ENCODE data around the gene BATF. TPM values are rescaled to one million over a fixed set of nuclear protein-coding genes. Genes with fewer than 3 reads are reported as not detected.

The BATF gene
- total and polyA plus RNA-seq, 5 donors from 2014 or later: 50.7 to 119 (median 104) TPM

DNA sequence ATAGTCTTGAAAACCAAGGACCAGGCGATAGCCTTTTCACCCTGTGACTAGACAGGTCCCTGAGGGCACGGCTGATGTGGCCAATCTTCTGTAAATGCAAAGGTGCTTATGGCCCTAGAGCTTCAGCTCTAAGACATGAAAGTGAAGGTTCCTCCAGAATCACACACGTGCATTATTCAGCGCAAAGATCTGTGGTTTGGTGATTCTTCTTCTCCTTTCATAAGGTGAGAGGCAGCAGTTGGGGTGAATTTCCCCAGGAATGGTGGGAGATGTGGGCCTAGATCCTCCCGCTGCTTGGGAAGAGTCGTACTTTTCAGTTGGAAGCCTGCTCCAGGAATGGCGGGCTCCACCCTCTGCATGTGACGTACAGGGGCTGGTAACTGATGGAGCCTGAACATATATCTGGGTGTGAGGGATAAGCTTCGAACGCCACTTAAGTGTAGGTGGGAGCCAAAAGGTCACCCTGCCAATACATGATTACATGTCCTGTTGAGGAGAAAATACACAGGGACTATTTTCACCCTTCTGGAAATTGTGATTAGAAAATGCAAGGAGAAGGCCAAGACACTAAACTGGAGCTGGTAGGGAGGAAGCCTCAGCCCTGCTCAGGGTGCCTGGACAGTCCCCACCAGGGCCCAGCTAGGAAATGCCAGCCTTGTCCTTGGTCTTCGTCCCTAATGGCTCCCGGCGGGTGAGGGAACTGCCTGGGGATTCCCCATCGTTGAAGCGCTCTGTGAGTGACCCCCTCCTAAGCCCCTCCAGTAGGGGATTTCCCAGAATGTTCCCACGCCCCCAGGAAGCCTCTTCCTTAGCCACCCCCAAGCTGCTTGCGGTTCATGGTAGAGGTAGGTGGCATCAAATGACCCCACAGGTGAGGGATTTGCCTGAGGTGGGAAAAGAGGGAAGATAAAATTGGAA, 17.6 kb downstream of the BATF start:
- Histone ChIP-seq H3K4me1 (ENCODE audit: control insufficient read depth, insufficient read depth, low read length, poor library complexity, severe bottlenecking) (peaks cover 83% of the 10 kb centered on the region), H3K9me3 (ENCODE audit: control insufficient read depth in 2 of 2, low read length in 2 of 2) (no peaks in the 10 kb centered on the region), H3K27me3 (ENCODE audit: control insufficient read depth, insufficient read depth, low read length) (no peaks in the 10 kb centered on the region), H3K36me3 (ENCODE audit: control insufficient read depth, insufficient read depth, low read length) (peaks cover 14% of the 10 kb centered on the region), H3K4me3 (ENCODE audit: low read depth, low read length) (peak overlapping the region; percentile 58), H3K27ac (ENCODE audit: insufficient read depth, low read length, poor library complexity, severe bottlenecking) (peak overlapping the region; percentile 96)
- peak in 2 of 3 donors; percentile 59 to 61 for DNase-seq
- H3K27me3 Mint-ChIP-seq: peaks cover 4% of the 10 kb centered on the region
- H3K4me3 Mint-ChIP-seq: peak overlapping the region; percentile 78 to 89 (median 82)
- peaks cover 15 to 80% (median 65%) of the 10 kb centered on the region in 4 donors for H3K4me1 Mint-ChIP-seq
- H3K9me3 Mint-ChIP-seq: no peaks in the 10 kb centered on the region
- H3K27ac Mint-ChIP-seq: peak overlapping the region; percentile 92 to 99 (median 98)
- H3K36me3 Mint-ChIP-seq: peaks cover 11% of the 10 kb centered on the region
- ATAC-seq (ENCODE audit: low read depth in 2 of 2): peak; percentile 11 to 17

DNA sequence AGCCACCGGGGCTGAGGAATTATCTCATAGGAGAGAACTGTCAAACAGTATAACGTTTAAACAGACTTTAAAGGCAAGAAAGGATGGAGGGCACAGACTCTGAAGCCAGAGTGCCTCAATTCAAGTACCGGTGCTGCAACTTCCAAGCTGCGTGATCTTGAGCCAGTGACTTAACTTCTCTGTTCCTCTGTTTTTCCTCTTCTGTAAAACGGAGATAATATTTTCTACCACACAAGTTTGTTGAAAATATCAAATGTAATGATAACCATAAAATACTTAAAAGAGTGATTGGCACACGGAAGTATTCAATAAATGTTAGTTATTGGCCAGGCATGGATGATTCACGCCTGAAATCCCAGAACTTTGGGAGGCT, 18.2 kb downstream of the BATF start:
- H3K27ac Mint-ChIP-seq: peak overlapping the region; percentile 92 to 99 (median 98)
- peak overlapping the region; percentile 96 for H3K27ac ChIP-seq (ENCODE audit: insufficient read depth, low read length, poor library complexity, severe bottlenecking)
- peaks cover 83% of the 10 kb centered on the region for H3K4me1 ChIP-seq (ENCODE audit: control insufficient read depth, insufficient read depth, low read length, poor library complexity, severe bottlenecking)
- ATAC-seq (ENCODE audit: low read depth in 2 of 2) (no peak), DNase-seq (no peak)
- peak overlapping the region; percentile 52 to 89 (median 82) for H3K4me3 Mint-ChIP-seq
- peaks cover 12 to 81% (median 62%) of the 10 kb centered on the region in 4 donors for H3K4me1 Mint-ChIP-seq
- peaks cover 11% of the 10 kb centered on the region for H3K36me3 Mint-ChIP-seq
- no peaks in the 10 kb centered on the region for H3K9me3 Mint-ChIP-seq
- peak overlapping the region; percentile 37 for H3K4me3 ChIP-seq (ENCODE audit: low read depth, low read length)
- no peaks in the 10 kb centered on the region for H3K9me3 ChIP-seq (ENCODE audit: control insufficient read depth in 2 of 2, low read length in 2 of 2)
- no peaks in the 10 kb centered on the region for H3K27me3 ChIP-seq (ENCODE audit: control insufficient read depth, insufficient read depth, low read length)
- H3K36me3 ChIP-seq (ENCODE audit: control insufficient read depth, insufficient read depth, low read length): peaks cover 12% of the 10 kb centered on the region
- H3K27me3 Mint-ChIP-seq: peaks cover 4% of the 10 kb centered on the region

DNA sequence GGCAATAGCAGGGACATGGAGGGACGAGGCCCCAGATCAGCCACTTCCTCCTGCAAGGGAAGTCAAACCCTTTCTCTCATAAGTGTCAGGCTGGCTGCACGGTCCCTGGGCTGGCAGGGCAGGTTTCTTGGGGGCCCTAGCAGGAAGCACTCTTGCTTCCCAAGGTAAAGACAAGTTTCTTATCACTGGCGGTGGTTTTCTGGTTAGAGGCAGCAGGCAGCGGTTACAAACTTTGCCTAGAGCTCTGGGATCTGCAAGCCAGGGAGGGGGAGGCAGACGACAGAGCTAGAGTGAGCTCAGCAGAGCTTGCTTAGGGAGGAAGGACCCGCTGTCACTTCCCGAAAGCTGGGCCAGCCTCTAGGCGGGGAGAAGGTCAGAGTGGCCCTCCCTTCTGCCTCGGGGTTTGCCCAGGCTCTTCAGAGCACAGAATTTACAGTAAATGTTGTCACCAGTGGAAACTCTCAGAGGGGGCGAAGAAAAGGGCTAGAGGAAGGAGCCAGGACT, 20.4 kb downstream of the BATF start:
- H3K4me1 Mint-ChIP-seq: peaks cover 6 to 81% (median 54%) of the 10 kb centered on the region in 4 donors
- no peaks in the 10 kb centered on the region for H3K9me3 Mint-ChIP-seq
- peaks cover 70% of the 10 kb centered on the region for H3K4me1 ChIP-seq (ENCODE audit: control insufficient read depth, insufficient read depth, low read length, poor library complexity, severe bottlenecking)
- DNase-seq (peak; percentile 56 to 72 (median 59)), ATAC-seq (ENCODE audit: low read depth in 2 of 2) (peak; percentile 78 to 79)
- peaks cover 14% of the 10 kb centered on the region for H3K36me3 Mint-ChIP-seq
- H3K27me3 Mint-ChIP-seq: peaks cover 4% of the 10 kb centered on the region
- H3K36me3 ChIP-seq (ENCODE audit: control insufficient read depth, insufficient read depth, low read length): peaks cover 17% of the 10 kb centered on the region
- peak overlapping the region; percentile 75 for H3K4me3 ChIP-seq (ENCODE audit: low read depth, low read length)
- H3K9me3 ChIP-seq (ENCODE audit: control insufficient read depth in 2 of 2, low read length in 2 of 2): no peaks in the 10 kb centered on the region
- H3K4me3 Mint-ChIP-seq: peak overlapping the region; percentile 87 to 95 (median 88)
- H3K27ac Mint-ChIP-seq: peak overlapping the region; percentile 92 to 99 (median 98)
- H3K27me3 ChIP-seq (ENCODE audit: control insufficient read depth, insufficient read depth, low read length): no peaks in the 10 kb centered on the region
- H3K27ac ChIP-seq (ENCODE audit: insufficient read depth, low read length, poor library complexity, severe bottlenecking): peak overlapping the region; percentile 96

DNA sequence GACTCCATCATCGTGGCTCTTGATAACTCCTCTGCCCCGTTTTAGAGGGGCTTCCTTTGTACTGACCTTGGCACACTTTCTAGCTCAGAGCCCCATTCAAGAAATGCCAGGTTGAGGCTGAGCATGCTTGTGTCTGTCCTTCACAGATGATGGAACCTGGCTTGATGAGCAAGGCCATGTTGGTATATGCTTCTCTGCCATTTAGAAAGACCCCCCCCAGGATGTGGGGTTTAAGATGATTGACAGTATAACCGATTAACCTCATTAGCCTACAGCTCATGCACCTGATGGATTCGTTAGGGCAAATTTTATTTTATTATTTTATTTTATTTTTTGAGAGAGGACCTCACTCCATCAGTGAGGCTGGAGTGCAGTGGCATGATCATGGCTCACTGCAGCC, 21.0 kb downstream of the BATF start:
- peaks cover 4% of the 10 kb centered on the region for H3K27me3 Mint-ChIP-seq
- no peaks in the 10 kb centered on the region for H3K27me3 ChIP-seq (ENCODE audit: control insufficient read depth, insufficient read depth, low read length)
- H3K27ac ChIP-seq (ENCODE audit: insufficient read depth, low read length, poor library complexity, severe bottlenecking): peak overlapping the region; percentile 96
- peaks cover 19% of the 10 kb centered on the region for H3K36me3 Mint-ChIP-seq
- H3K4me1 ChIP-seq (ENCODE audit: control insufficient read depth, insufficient read depth, low read length, poor library complexity, severe bottlenecking): peaks cover 66% of the 10 kb centered on the region
- H3K36me3 ChIP-seq (ENCODE audit: control insufficient read depth, insufficient read depth, low read length): peaks cover 23% of the 10 kb centered on the region
- peak overlapping the region; percentile 87 to 95 (median 88) for H3K4me3 Mint-ChIP-seq
- peaks cover 6 to 83% (median 56%) of the 10 kb centered on the region in 4 donors for H3K4me1 Mint-ChIP-seq
- H3K9me3 ChIP-seq (ENCODE audit: control insufficient read depth in 2 of 2, low read length in 2 of 2): no peaks in the 10 kb centered on the region
- H3K9me3 Mint-ChIP-seq: no peaks in the 10 kb centered on the region
- DNase-seq (peak in 2 of 3 donors; percentile 68 to 72), ATAC-seq (ENCODE audit: low read depth in 2 of 2) (peak; percentile 38 to 53)
- H3K27ac Mint-ChIP-seq: peak overlapping the region; percentile 92 to 99 (median 98)
- peak overlapping the region; percentile 75 for H3K4me3 ChIP-seq (ENCODE audit: low read depth, low read length)

DNA sequence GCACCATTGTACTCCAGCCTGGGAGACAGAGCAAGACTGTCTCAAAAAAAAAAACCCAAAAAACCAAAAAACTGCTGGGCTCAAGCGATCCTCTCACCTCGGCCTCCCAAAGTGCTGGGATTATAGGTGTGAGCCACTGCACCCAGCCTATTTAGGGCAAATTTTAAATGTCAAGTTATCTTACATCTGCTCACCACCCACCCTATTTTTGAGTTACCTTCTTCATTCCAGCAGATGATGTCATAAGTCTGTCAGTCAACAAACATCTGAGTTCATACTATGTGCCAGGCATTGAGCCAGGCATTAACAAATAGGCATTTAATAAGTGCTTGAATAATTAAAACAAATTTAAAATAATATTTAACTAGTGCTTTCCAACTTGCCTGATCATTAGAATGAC, 21.5 kb downstream of the BATF start:
- ATAC-seq (ENCODE audit: low read depth in 2 of 2) (no peak), DNase-seq (no peak)
- H3K4me1 ChIP-seq (ENCODE audit: control insufficient read depth, insufficient read depth, low read length, poor library complexity, severe bottlenecking): peaks cover 63% of the 10 kb centered on the region
- Mint-ChIP-seq H3K36me3 (peaks cover 23% of the 10 kb centered on the region), H3K27me3 (peaks cover 4% of the 10 kb centered on the region), H3K9me3 (no peaks in the 10 kb centered on the region), H3K4me1 (peaks cover 6 to 83% (median 56%) of the 10 kb centered on the region in 4 donors), H3K4me3 (peak overlapping the region in 2 of 4 donors; percentile 13 to 87), H3K27ac (peak overlapping the region; percentile 75 to 99 (median 98))
- H3K27me3 ChIP-seq (ENCODE audit: control insufficient read depth, insufficient read depth, low read length): no peaks in the 10 kb centered on the region
- H3K4me3 ChIP-seq (ENCODE audit: low read depth, low read length): peak overlapping the region; percentile 75
- H3K36me3 ChIP-seq (ENCODE audit: control insufficient read depth, insufficient read depth, low read length): peaks cover 23% of the 10 kb centered on the region
- H3K9me3 ChIP-seq (ENCODE audit: control insufficient read depth in 2 of 2, low read length in 2 of 2): no peaks in the 10 kb centered on the region
- H3K27ac ChIP-seq (ENCODE audit: insufficient read depth, low read length, poor library complexity, severe bottlenecking): peak overlapping the region; percentile 96

DNA sequence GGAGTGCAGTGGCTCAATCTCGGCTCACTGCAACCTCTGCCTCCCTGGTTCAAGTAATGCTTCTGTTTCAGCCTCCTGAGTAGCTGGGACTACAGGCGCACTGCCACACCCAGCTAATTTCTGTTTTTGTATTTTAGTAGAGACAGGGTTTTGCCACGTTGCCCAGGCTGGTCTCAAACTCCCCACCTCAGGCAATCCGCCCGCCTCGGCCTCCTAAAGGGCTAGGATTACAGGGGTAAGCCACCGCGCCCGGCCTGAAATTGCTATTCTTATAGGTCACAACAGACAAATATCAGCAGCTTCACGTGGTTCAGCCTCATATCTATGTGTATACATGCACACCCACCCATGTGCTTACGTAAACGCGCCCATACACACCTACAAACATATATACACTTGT, 23.6 kb downstream of the BATF start:
- Mint-ChIP-seq H3K9me3 (no peaks in the 10 kb centered on the region), H3K27ac (peak overlapping the region in 2 of 3 donors; percentile 38 to 90)
- ATAC-seq (ENCODE audit: low read depth in 2 of 2): no peak

DNA sequence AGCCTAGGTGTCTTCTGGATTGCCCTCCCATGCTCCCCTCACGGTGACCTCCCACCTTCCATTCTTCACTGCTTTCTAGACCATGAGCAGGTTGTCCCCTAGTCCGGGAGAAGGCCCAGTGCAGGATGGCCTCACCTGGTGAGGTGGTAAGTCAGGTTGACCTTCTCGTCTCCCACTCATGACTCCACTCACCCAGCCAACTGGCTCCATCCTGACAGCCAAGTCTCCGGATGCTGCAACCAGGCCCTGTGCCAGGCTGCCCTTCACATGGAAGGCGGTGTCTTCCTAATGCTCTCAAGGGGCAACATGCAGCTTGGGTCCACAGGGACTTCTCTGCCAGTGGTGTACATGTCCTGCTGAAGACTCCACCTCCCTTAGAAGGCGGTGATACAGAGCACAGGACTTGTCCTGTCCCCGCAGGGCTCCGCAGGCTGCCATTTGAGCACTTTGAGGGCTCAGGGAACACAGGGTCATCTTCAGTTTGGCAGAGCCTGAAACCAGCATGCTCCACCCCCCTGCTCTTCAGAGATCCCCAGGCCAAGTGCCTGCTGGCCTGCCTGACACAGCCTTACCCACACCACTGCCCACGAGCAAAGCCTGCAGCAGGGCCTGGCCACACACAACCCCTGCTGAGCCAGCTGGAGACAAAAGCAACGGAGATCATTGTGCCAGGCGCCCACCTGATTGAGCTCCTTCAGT, 25.4 kb downstream of the BATF start:
- Mint-ChIP-seq H3K9me3 (no peaks in the 10 kb centered on the region), H3K36me3 (peaks cover 23% of the 10 kb centered on the region), H3K4me1 (peaks cover 4 to 71% (median 36%) of the 10 kb centered on the region in 4 donors), H3K27me3 (peaks cover 4% of the 10 kb centered on the region), H3K27ac (peak overlapping the region in 2 of 3 donors; percentile 58 to 76), H3K4me3 (peak overlapping the region in 2 of 4 donors; percentile 67 to 68)
- Histone ChIP-seq H3K27ac (ENCODE audit: insufficient read depth, low read length, poor library complexity, severe bottlenecking) (no peak overlapping the region), H3K27me3 (ENCODE audit: control insufficient read depth, insufficient read depth, low read length) (no peaks in the 10 kb centered on the region), H3K9me3 (ENCODE audit: control insufficient read depth in 2 of 2, low read length in 2 of 2) (no peaks in the 10 kb centered on the region), H3K4me1 (ENCODE audit: control insufficient read depth, insufficient read depth, low read length, poor library complexity, severe bottlenecking) (peaks cover 32% of the 10 kb centered on the region), H3K4me3 (ENCODE audit: low read depth, low read length) (no peak overlapping the region), H3K36me3 (ENCODE audit: control insufficient read depth, insufficient read depth, low read length) (peaks cover 23% of the 10 kb centered on the region)
- ATAC-seq (ENCODE audit: low read depth in 2 of 2) (no peak), DNase-seq (no peak)

More for the DNA sequence above, 23.6 kb downstream of the BATF start:
- Mint-ChIP-seq H3K4me3 (peak overlapping the region in 2 of 4 donors; percentile 32 to 48), H3K36me3 (peaks cover 23% of the 10 kb centered on the region), H3K4me1 (peaks cover 6 to 78% (median 45%) of the 10 kb centered on the region in 4 donors), H3K27me3 (peaks cover 4% of the 10 kb centered on the region)
- no peak overlapping the region for H3K27ac ChIP-seq (ENCODE audit: insufficient read depth, low read length, poor library complexity, severe bottlenecking)
- H3K27me3 ChIP-seq (ENCODE audit: control insufficient read depth, insufficient read depth, low read length): no peaks in the 10 kb centered on the region
- no peak overlapping the region for H3K4me3 ChIP-seq (ENCODE audit: low read depth, low read length)
- no peaks in the 10 kb centered on the region for H3K9me3 ChIP-seq (ENCODE audit: control insufficient read depth in 2 of 2, low read length in 2 of 2)
- DNase-seq: no peak
- H3K4me1 ChIP-seq (ENCODE audit: control insufficient read depth, insufficient read depth, low read length, poor library complexity, severe bottlenecking): peaks cover 50% of the 10 kb centered on the region
- H3K36me3 ChIP-seq (ENCODE audit: control insufficient read depth, insufficient read depth, low read length): peaks cover 23% of the 10 kb centered on the region
